Thoracic aorta (tissue), 2 donors: ENCODE data around the gene TIMM21. TPM values are rescaled to one million over a fixed set of nuclear protein-coding genes. Genes with fewer than 3 reads are reported as not detected.

Experiments used
- ATAC-seq: fragments of 150-250 bp; one replicate; pipeline ENCODE4 v1.8.0; 2017; ENCODE audit warnings: low read depth; ENCODE audit not compliant: insufficient number of reproducible peaks, low FRiP score
- DNase-seq: peaks from one replicate; pipeline ENCODE4 v3.0.0-alpha.2; 2020; ENCODE audit warnings: low spot score
- H3K27ac ChIP-seq, 2 donors: fragments of 200-600 bp; sonication (generic); 1 replicate in 1 of 2; 2 replicates in 1 of 2; pipeline ENCODE4 v1.5.1; 2016; ENCODE audit warnings: mild to moderate bottlenecking in 2 of 2, moderate library complexity in 2 of 2
- H3K27me3 ChIP-seq: fragments of 200-600 bp; sonication (generic); replicated peaks from 2 replicates; pipeline ENCODE4 v1.6.0; 2016; ENCODE audit warnings: mild to moderate bottlenecking; ENCODE audit not compliant: insufficient read depth
- H3K36me3 ChIP-seq: fragments of 200-600 bp; sonication (generic); one replicate; pipeline ENCODE4 v1.5.1; 2016
- H3K4me1 ChIP-seq, 2 donors: fragments of 200-600 bp; sonication (generic); 1 replicate in 1 of 2; 2 replicates in 1 of 2; pipeline versions ENCODE4 v1.5.1 to v1.6.0; 2016; ENCODE audit warnings: low read depth in 2 of 2, mild to moderate bottlenecking in 1 of 2; ENCODE audit not compliant: control insufficient read depth in 1 of 2
- H3K4me3 ChIP-seq: fragments of 200-600 bp; sonication (generic); 2 replicates; pipeline ENCODE4 v1.5.1; 2016; ENCODE audit warnings: mild to moderate bottlenecking
- H3K9me3 ChIP-seq: fragments of 200-600 bp; sonication (generic); 2 replicates; pipeline ENCODE4 v1.5.1; 2016
- CTCF ChIP-seq: fragments of 200-600 bp; sonication (generic); IDR thresholded peaks from one replicate; pipeline ENCODE4 v1.5.1; 2019; ENCODE audit warnings: antibody characterized with exemption
- total RNA-seq, 2 donors: library from RNA; depleted of rRNA; stranded (reverse); fragments of >200 nt; gene quantifications; one replicate each; pipeline versions ENCODE4 v1.1.0 to v1.2.3, GENCODE V29; 2016

Gene TIMM21
- total RNA-seq, 2 donors from 2014 or later = 14.5 to 34.5 TPM

- Histone ChIP-seq H3K27me3 (no peaks in the 10 kb centered on the region), H3K36me3 (no peaks in the 10 kb centered on the region), H3K9me3 (no peaks in the 10 kb centered on the region), H3K4me1 (no peaks in the 10 kb centered on the region), H3K4me3 (no peak overlapping the region), H3K27ac (no peak overlapping the region)
- ATAC-seq (no peak), DNase-seq (no peak)
- TF ChIP-seq CTCF = no peak
These were observed 27.3 kb downstream of the TIMM21 start for GRCh38 chr18:74175658-74176057.

GRCh38 chr18:74178884-74179283 is 30.6 kb downstream of the TIMM21 start:
- Histone ChIP-seq H3K4me3 (no peak overlapping the region), H3K27ac (no peak overlapping the region), H3K4me1 (no peaks in the 10 kb centered on the region), H3K27me3 (no peaks in the 10 kb centered on the region), H3K9me3 (no peaks in the 10 kb centered on the region), H3K36me3 (no peaks in the 10 kb centered on the region)
- no peak for DNase-seq
- no peak for TF ChIP-seq CTCF
- ATAC-seq = no peak

- Histone ChIP-seq H3K27me3 (no peaks in the 10 kb centered on the region), H3K36me3 (no peaks in the 10 kb centered on the region), H3K4me3 (no peak overlapping the region), H3K27ac (no peak overlapping the region), H3K9me3 (no peaks in the 10 kb centered on the region), H3K4me1 (no peaks in the 10 kb centered on the region)
- ATAC-seq (no peak), DNase-seq (no peak)
- no peak for TF ChIP-seq CTCF
These were observed 31.4 kb downstream of the TIMM21 start for GRCh38 chr18:74179623-74180199.

GRCh38 chr18:74182335-74182734 is 34.0 kb downstream of the TIMM21 start:
- ATAC-seq = no peak
- TF ChIP-seq CTCF = no peak
- no peaks in the 10 kb centered on the region for H3K9me3 ChIP-seq

GRCh38 chr18:74183130-74183529 is 34.8 kb downstream of the TIMM21 start:
- Histone ChIP-seq H3K27ac (no peak overlapping the region), H3K9me3 (no peaks in the 10 kb centered on the region), H3K27me3 (no peaks in the 10 kb centered on the region), H3K4me3 (no peak overlapping the region), H3K36me3 (no peaks in the 10 kb centered on the region), H3K4me1 (no peaks in the 10 kb centered on the region)
- DNase-seq = no peak
- ATAC-seq = no peak
- TF ChIP-seq CTCF = no peak

More at GRCh38 chr18:74182335-74182734, 34.0 kb downstream of the TIMM21 start:
- Histone ChIP-seq H3K36me3 (no peaks in the 10 kb centered on the region), H3K4me3 (no peak overlapping the region), H3K27ac (no peak overlapping the region), H3K27me3 (no peaks in the 10 kb centered on the region), H3K4me1 (no peaks in the 10 kb centered on the region)
- DNase-seq = no peak
